Measurements from ENCODE around the gene CASP4.
"Not testable (repeated sequence)": the region's sequence is repeated elsewhere in the genome, so short reads cannot be mapped to it uniquely, and the experiment has no call there.

Gene CASP4

DNA sequence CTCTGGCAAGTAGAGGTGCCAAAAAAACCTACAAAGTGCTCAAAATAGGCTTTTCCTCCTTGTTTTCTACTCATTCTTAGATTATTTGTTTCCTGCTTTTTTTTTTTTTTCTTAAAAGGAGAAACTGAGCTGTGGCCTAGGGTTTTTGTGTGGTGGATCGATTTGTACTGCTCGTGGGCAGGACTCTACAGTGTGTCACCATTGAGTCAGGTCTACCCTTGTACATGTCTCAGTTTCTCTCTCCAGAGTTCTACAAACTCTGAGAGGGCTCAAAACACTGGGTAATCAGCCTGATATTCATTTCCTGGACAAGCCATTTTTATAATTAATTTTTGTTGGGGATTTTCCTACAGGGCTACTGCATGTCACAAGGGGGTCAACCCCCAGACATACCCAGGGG is 5.2 kb upstream of the CASP4 start:
- H3K4me3 ChIP-seq (ENCODE audit: low read depth, low read length) = no peak overlapping the region
- TF ChIP-seq, protein P1, sequence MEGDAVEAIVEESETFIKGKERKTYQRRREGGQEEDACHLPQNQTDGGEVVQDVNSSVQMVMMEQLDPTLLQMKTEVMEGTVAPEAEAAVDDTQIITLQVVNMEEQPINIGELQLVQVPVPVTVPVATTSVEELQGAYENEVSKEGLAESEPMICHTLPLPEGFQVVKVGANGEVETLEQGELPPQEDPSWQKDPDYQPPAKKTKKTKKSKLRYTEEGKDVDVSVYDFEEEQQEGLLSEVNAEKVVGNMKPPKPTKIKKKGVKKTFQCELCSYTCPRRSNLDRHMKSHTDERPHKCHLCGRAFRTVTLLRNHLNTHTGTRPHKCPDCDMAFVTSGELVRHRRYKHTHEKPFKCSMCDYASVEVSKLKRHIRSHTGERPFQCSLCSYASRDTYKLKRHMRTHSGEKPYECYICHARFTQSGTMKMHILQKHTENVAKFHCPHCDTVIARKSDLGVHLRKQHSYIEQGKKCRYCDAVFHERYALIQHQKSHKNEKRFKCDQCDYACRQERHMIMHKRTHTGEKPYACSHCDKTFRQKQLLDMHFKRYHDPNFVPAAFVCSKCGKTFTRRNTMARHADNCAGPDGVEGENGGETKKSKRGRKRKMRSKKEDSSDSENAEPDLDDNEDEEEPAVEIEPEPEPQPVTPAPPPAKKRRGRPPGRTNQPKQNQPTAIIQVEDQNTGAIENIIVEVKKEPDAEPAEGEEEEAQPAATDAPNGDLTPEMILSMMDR (IDR thresholded peaks at IDR 0.05; ENCODE audit: low read depth, low read length) = no peak

DNA sequence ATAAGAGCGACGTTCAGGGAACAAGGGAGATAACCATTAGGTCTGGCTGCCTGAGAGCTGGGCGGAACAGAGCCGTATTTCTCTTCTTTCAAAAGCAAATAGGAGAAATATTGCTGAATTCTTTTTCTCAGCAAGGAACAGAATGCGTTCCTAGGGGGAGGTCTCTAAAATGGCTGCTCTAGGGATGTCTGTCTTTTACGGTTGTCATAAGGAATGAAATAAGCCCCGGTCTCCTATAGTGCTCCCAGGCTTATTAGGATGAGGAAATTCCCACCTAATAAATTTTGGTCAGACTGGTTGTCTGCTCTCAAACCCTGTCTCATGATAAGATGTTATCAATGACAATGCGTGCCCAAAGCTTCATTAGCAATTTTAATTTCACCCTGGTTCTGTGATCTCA is 4.5 kb upstream of the CASP4 start:
- H3K4me3 ChIP-seq (ENCODE audit: low read depth, low read length) = not testable (repeated sequence)

DNA sequence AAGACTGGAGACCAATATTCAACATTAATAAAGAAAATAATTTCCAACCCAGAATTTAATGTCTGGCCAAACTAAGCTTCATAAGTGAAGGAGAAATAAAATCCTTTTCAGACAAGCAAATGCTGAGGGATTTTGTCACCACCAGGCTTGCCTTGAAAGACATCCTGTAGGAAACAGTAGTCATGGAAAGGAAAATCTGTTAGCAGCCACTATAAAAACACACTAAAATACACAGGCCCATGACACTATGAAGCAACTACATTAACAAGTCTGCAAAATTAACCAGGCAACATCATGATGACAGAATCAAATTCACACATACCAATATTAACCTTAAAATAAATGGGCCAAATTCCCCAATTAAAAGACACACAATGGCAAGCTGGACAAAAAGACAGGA is 2.4 kb upstream of the CASP4 start:
- TF ChIP-seq, protein P1 (IDR thresholded peaks at IDR 0.05; ENCODE audit: low read depth, low read length) = no peak
- H3K4me3 ChIP-seq (ENCODE audit: low read depth, low read length) = no peak overlapping the region

DNA sequence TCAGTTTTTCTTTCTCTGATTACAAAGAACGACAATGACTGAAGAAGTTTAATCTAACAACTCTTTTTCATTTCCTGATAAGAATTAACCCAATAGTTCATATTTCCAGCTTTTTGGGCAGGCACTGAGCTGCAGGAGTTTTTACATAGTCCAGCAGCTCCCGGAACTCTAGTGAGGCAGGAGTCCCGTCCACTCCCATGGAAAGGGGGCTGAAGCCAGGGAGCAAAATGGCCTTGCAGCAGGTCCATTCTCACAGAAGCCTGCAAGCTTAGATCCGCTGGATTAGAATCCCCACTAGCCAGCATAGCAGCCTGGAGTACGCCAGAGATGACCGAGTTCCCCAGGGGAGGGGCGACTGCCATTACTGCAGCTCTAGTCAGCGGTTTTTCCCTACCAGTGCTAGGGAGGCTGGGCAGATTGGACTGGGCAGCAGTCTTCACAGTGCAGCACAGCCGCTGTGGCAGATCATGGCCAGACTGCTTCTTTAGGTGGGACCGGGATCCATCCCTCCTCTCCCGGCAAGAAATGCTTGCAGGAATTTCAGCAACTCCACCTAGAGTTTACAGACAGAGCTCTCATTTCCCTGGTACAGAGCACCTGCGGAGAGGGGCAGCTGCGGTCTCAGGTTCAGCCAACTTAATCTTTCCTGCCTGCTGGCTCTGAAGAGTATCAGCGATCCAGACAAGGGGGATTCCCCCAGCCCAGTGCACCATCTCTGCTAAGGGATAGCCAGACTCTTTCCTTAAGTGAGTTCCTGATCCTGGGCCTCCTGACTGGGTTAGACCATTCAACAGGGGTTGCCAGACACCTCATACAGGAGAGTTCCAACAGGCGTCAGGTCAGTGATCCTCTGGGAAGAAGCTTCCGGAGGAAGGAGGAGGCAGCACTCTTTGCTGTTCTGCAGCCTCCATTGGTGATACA is 742 bp upstream of the CASP4 start:
- H3K4me3 ChIP-seq (ENCODE audit: low read depth, low read length) = peak overlapping the region; percentile 62
- TF ChIP-seq, protein P1 (IDR thresholded peaks at IDR 0.05; ENCODE audit: low read depth, low read length) = no peak

DNA sequence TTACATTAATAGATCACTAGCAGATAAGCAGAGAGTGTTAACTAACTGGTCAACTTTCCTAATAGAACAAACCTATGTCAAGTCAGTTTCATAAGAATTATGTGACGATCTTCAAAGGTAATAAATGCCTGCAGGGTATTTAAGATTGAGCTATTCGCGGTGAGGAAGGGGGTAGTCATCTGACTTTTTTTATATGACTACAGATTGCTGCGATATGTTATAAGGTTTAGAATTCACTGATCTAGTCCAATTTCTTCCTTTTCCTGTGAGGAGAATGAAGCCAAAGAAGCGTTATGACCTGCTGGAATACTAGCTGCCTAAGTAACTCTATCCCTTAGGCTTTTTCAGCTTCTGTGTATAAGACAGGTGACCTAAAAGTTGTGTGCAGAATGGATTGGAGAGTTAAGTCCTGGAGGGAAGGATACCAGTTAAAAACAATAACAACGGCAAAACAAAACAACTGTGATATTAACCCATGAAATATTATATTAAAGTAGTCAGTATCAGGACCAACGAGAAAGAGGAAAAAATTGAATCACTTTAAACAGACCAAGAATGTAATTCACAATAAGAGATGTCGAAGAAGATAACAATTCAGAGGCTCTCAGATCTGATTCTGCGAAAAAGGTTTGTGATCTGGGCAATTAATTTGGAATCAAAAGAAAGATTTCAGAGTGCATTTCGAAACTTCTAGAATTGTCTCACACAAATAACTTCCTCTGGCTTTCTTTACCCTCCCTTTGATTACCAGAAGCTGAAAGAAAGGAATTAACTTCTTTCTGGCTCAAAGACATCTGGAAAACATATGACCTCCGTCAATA is 630 bp downstream of the CASP4 start:
- peak overlapping the region; percentile 62 for H3K4me3 ChIP-seq (ENCODE audit: low read depth, low read length)
- TF ChIP-seq, protein P1 (IDR thresholded peaks at IDR 0.05; ENCODE audit: low read depth, low read length) = no peak

DNA sequence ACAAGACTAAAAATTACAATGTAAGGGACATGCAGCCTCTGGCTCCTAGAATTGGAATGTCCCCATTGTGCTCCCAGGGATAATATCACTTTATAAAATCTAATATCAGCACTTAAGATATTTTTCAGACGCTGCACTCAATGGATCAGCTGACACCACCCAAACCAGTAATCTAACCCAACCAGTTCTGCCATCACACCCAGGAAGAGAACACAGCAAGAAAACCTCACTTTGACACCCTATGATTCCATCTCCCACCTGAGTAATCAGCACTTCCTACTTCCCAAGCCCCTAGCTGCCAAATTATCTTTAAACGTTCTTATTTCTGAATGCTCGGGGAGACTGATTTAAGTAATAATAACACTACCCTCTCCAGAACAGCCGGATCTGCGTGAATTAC is 2.6 kb downstream of the CASP4 start:
- peak overlapping the region; percentile 62 for H3K4me3 ChIP-seq (ENCODE audit: low read depth, low read length)

DNA sequence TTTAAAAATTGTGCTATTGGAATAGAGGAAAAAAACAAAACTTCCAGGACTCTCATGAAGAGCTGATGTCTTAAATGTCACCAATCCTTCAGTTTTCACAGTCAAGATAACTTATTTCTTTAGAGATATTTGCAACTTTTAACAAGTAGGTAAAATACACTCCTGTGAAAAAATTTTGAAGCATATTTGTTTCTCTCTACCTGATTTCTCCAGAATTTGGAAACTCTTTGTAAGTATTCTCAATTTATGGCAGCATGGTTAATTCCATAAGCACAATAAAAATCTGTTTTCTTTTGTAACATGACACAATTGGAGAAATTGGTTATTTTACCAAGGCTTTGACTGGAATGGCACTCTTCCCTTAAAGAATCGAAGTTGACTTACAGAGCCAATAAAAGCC is 4.1 kb downstream of the CASP4 start:
- TF ChIP-seq, protein P1 (IDR thresholded peaks at IDR 0.05; ENCODE audit: low read depth, low read length) = no peak
- no peak overlapping the region for H3K4me3 ChIP-seq (ENCODE audit: low read depth, low read length)

More for the DNA sequence above, 2.6 kb downstream of the CASP4 start:
- TF ChIP-seq, protein P1 (IDR thresholded peaks at IDR 0.05; ENCODE audit: low read depth, low read length) = no peak
